HG03097 (cell line): ENCODE data around the gene ITLN2.
"Not testable (repeated sequence)": the region's sequence is repeated elsewhere in the genome, so short reads cannot be mapped to it uniquely, and the experiment has no call there.

Source experiments
- ATAC-seq: cut with Tn5 transposase; IDR thresholded peaks from one replicate; pipeline ENCODE4 v1.9.1; 2021; ENCODE audit not compliant: unreplicated experiment, low FRiP score

Gene ITLN2

GRCh38 chr1:160956966-160957365, 2.4 kb upstream of the ITLN2 start:
- no peak for ATAC-seq

DNA sequence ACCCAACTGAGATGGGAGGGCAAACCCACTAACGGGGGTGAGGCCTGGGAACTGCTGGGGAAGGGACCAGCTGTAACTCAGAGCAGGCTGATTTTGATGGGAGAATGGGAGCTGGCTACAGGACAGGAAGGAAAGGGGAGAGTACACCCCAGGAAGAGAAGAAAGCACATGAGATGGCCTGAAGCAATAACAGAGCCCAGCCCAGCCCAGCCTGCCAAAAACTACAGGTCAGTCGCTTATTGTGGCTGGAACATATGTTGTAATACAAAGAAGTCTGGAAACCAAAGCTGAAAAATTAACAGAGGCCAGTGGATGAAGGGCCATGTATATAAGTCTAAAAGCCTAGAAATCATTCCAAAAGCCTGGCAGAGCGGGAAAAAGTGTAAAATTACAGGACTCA, 1.6 kb downstream of the ITLN2 start:
- no peak for ATAC-seq

GRCh38 chr1:160952129-160952510, 2.5 kb downstream of the ITLN2 start:
- no peak for ATAC-seq

DNA sequence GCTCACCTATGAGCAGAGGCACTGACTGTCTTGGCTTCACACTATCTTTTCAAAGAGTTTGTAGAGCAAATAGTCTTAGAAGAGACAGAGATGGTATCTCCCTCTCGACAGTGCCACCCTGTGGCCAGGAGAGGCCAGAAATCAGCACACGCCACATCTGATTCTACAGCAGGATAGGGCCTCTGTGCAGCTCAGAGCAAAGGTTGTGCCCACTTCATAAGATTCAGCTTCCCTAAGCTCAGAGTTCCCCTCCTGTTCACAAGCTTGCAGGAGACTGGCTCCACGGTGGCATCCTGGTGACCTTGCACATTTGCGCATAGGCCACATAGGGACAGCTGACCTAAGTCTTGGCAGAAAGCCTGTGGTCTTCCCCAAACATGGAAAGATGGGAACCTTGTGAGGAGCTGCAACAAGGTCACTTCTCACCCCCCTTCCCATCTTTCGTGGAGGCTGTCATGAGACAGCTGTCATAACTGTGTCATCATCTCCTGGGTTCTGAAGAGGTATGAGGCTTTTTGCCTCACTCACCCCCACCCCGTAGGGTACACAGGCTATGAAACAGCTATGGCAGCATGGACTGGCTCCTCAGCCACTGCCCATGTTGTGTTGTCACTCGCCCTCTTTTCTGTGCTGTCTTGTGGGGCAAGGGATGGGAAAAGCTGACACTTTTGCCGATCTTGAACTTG, 3.0 kb downstream of the ITLN2 start:
- ATAC-seq = no peak

- ATAC-seq = no peak
These were observed 4.0 kb downstream of the ITLN2 start for GRCh38 chr1:160950657-160951056.

DNA sequence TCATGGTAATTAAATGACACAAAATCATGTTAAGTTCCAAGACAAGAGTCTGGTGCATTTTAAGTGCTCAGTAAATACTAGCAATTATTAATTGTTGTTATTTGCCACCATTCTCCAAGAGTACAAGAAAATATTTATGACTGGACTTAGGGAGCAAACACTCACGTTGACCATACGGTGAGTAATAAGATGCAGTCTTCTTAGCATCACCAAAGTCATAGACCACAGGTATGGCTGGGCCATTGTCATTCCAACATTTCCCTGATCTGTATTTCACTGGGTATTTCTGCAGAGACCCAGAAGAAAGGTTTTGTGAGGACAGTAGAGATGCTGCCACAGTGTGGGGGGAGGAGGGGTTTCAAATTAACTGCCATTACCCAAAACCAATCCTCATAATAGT, 4.7 kb downstream of the ITLN2 start:
- no peak for ATAC-seq

GRCh38 chr1:160949216-160949880, 5.3 kb downstream of the ITLN2 start:
- not testable (repeated sequence) for ATAC-seq

DNA sequence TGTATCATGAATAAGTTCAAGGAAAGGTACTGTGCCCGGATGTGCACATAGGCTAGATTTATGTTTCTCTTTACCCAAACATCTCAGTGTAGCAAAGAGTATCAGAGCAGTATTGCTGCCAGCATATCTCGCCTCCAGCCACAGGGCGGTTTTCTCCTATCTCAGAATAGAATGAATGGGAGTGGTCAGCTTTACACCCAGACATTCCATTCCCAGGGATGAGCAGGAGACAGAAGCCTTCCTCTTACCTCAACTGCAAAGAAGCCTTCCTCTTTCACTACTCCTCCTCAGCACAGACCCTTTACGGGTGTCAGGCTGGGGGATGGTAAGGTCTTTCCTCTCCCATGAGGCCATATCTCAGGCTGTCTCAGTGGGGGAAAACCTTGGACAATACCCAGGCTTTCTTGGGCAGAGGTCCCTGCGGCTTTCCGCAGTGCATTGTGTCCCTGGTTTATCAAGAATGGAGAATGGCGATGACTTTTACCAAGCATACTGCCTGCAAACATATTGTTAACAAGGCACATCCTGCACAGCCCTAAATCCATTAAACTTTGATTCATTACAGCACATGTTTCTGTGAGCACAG, 7.3 kb downstream of the ITLN2 start:
- ATAC-seq = not testable (repeated sequence)

GRCh38 chr1:160945881-160946280, 8.7 kb downstream of the ITLN2 start:
- ATAC-seq = not testable (repeated sequence)

DNA sequence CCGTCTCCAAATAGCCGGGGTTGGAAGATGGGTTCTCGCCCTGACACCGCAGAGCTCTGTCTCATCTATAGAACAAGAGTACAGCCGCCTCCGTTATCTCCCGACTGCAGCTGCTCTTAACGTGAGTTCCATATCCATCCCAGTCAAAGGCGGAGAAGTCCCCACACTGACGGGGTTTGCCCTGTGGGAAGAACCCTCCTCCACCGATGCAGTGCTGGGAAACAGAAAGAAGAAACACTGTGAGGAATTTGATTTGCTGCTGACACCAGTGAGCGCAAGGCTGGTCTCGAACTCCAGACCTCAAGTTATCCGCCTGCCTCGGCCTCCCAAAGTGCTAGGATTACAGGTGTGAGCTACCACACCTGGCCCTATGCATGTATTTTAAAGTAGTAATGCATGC, 9.5 kb downstream of the ITLN2 start:
- ATAC-seq = no peak

- ATAC-seq = no peak
These were observed 11.7 kb downstream of the ITLN2 start for GRCh38 chr1:160942926-160943325.

GRCh38 chr1:160936666-160937065, 17.9 kb downstream of the ITLN2 start:
- ATAC-seq = not testable (repeated sequence)

GRCh38 chr1:160935527-160936258, 18.9 kb downstream of the ITLN2 start:
- no peak for ATAC-seq

DNA sequence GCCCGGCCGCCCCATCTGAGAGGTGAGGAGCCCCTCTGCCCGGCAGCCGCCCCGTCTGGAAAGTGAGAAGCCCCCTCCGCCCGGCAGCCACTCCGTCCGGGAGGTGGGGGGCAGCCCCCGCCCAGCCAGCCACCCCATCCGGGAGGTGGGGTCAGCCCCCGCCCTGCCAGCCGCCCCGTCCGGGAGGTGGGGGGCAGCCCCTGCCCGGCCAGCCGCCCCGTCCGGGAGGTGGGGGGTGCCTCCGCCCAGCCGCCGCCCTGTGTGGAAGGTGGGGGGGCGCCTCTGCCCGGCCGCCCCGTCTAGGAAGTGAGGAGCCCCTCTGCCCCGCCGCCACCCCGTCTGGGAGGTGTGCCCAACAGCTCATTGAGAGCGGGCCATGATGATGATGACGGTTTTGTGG, 21.3 kb downstream of the ITLN2 start:
- ATAC-seq = not testable (repeated sequence)

GRCh38 chr1:160925652-160926244, 28.9 kb downstream of the ITLN2 start:
- ATAC-seq = no peak

GRCh38 chr1:160924791-160925651, 29.6 kb downstream of the ITLN2 start:
- no peak for ATAC-seq

DNA sequence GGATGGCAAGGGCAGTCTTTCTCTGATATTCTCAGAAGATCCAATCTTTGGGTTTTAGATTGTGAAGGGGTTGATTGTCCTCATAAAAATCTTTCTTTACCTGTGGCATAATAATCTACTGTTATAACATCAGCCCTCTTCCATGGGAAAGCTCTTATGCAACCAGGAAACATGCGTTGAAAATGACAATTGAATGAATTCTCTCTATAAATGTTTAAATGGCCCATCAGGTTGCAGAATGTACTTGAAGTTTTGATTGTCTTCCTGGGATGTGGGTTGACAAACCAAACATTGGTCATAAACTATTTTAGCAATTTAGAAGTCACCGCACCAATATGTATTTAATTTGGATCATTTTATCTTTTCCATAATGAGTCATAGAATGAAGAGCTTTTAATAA, 37.9 kb downstream of the ITLN2 start:
- no peak for ATAC-seq

GRCh38 chr1:160913229-160913628, 41.4 kb downstream of the ITLN2 start:
- not testable (repeated sequence) for ATAC-seq

- no peak for ATAC-seq
These were observed 42.7 kb downstream of the ITLN2 start for GRCh38 chr1:160911925-160912324.

- ATAC-seq = no peak
These were observed 43.2 kb downstream of the ITLN2 start for GRCh38 chr1:160911441-160911840.
